Breast epithelium (tissue), 4 donors: ENCODE results near the gene IPO13. TPM values are rescaled to one million over a fixed set of nuclear protein-coding genes. Genes with fewer than 3 reads are reported as not detected.

ENCODE experiments used
- DNase-seq, 2 donors: peaks; one replicate each; pipeline ENCODE4 v3.0.0-alpha.2; 2019; ENCODE audit warnings: low spot score in 2 of 2
- H3K27ac ChIP-seq, 2 donors: fragments of 200-600 bp; sonication (generic) in 1 of 2; one replicate each; pipeline ENCODE4 v1.5.1; 2016 to 2019; ENCODE audit warnings: mild to moderate bottlenecking in 1 of 2
- H3K27me3 ChIP-seq, 2 donors: fragments of 200-600 bp; sonication (generic) in 1 of 2; one replicate each; pipeline versions ENCODE4 v1.5.1 to v1.6.0; 2017 to 2019; ENCODE audit warnings: control low read depth in 1 of 2, mild to moderate bottlenecking in 1 of 2
- H3K36me3 ChIP-seq: fragments of 200-600 bp; one replicate; pipeline ENCODE4 v1.5.1; 2019
- H3K4me1 ChIP-seq, 2 donors: fragments of 200-600 bp; sonication (generic); one replicate each; pipeline ENCODE4 v1.5.1; 2016 to 2019; ENCODE audit warnings: control low read depth in 1 of 2
- H3K4me3 ChIP-seq, 3 donors: fragments of 200-600 bp; sonication (generic); 1 replicate in 2 of 3; 2 replicates in 1 of 3; pipeline ENCODE4 v1.5.1; 2016 to 2019; ENCODE audit warnings: mild to moderate bottlenecking in 3 of 3, moderate library complexity in 2 of 3
- H3K9me3 ChIP-seq, 2 donors: fragments of 200-600 bp; sonication (generic) in 1 of 2; one replicate each; pipeline ENCODE4 v1.5.1; 2016 to 2019; ENCODE audit warnings: control low read depth in 1 of 2
- POLR2A ChIP-seq: fragments of 450-650 bp; IDR thresholded peaks from one replicate; pipeline ENCODE4 v1.6.1; 2016; ENCODE audit warnings: antibody characterized with exemption, mild to moderate bottlenecking, moderate library complexity
- POLR2AphosphoS5 ChIP-seq, 3 donors: sonication (generic); formaldehyde crosslinking; IDR thresholded peaks; one replicate each; pipeline ENCODE4 v1.6.1; 2017; ENCODE audit warnings: antibody characterized with exemption in 3 of 3
- intact Hi-C: fragments of 100-400 bp; cut with DNase I; formaldehyde crosslinking; loops from one replicate; pipeline ENCODE4 v1.15.1; 2023; ENCODE audit warnings: low total_unique reads
- total RNA-seq, 3 donors: library from RNA; depleted of rRNA; stranded (reverse); fragments of >200 nt; gene quantifications; one replicate each; pipeline ENCODE4 v1.1.0, GENCODE V29; 2016
- TF ChIP-seq, protein P1 (sequence below), 3 donors: fragments of 450-650 bp; IDR thresholded peaks; one replicate each; pipeline ENCODE4 v1.5.1; 2016 to 2017; ENCODE audit warnings: antibody characterized with exemption in 3 of 3, mild to moderate bottlenecking in 3 of 3, moderate library complexity in 3 of 3

IPO13 gene
- total RNA-seq, 3 donors from 2014 or later: 18.4 to 23.0 (median 20.5) TPM

DNA sequence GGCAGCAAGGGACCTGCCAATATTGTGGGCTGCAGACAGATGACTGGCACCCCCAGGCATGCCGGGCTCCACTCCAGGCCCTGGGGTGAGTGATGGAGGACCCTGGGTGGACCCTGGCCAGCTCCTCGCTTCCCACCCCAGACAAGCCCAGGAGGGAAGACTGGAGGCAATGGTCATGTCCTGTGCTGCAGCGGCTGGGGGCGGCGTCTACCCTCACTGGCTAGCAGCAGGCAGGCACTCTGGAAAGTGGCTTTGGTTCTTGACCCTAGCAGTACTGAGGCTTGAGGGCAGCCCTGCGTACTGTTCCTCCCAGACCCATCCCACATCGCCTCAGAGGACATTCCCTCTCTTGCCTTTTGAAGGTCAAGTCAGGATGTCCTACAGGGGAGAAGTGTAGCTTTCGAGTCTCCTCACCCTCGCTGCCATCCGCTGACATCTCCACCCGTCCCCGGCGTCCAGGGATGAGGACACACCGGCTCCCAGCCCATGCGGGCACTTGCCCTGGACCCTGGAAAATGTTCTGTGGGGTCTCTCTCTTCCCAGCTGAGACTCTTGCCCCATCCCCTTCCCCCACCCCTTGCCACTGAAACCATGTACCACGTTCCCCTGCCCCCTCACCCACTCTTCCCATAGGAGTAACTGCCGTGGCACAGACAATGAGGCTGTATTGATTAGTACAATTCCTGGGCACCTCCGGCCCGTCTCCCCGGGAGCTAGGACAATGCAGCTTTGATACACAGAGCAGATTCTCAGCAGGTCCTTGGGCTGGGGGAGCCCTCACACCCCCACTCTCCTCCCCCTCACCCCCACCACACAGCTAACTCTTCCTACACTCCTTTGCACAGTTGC lies 69.5 kb downstream of the IPO13 start:
- DNase-seq: no peak
- intact Hi-C loops: no loop called here
- Histone ChIP-seq H3K27me3 (no peaks in the 10 kb centered on the region), H3K36me3 (no peaks in the 10 kb centered on the region), H3K4me1 (no peaks in the 10 kb centered on the region), H3K4me3 (no peak overlapping the region), H3K9me3 (no peaks in the 10 kb centered on the region), H3K27ac (no peak overlapping the region)
- TF ChIP-seq POLR2A: no peak
- TF ChIP-seq, protein P1, sequence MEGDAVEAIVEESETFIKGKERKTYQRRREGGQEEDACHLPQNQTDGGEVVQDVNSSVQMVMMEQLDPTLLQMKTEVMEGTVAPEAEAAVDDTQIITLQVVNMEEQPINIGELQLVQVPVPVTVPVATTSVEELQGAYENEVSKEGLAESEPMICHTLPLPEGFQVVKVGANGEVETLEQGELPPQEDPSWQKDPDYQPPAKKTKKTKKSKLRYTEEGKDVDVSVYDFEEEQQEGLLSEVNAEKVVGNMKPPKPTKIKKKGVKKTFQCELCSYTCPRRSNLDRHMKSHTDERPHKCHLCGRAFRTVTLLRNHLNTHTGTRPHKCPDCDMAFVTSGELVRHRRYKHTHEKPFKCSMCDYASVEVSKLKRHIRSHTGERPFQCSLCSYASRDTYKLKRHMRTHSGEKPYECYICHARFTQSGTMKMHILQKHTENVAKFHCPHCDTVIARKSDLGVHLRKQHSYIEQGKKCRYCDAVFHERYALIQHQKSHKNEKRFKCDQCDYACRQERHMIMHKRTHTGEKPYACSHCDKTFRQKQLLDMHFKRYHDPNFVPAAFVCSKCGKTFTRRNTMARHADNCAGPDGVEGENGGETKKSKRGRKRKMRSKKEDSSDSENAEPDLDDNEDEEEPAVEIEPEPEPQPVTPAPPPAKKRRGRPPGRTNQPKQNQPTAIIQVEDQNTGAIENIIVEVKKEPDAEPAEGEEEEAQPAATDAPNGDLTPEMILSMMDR (IDR thresholded peaks at IDR 0.05): no peak
- no peak for TF ChIP-seq POLR2AphosphoS5 (IDR thresholded peaks at IDR 0.05)

DNA sequence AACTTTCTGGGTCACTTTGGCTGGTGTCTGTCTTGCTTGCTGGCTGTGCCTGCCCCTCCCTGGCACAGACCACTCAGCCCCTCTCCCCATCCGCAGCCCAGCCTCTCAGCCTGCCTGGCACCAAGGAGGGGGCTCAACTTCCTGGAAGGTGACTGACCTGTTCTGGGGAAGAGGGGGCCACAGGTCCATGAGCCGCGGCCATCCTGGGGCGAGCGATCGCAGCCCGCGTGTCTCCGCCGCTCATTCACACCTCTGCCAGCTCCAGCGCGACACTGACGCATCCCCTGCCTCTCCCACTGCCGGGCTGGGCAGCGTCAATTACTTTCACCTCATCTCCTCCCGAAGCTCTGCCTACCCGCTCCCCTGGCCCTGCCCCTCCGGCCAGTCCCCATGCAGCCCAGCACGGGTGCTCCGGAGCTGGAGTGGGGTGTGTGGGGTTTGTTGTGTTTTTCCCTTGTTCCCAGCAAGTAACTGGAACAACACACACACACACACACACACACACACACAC lies 70.2 kb downstream of the IPO13 start:
- Histone ChIP-seq H3K36me3 (no peaks in the 10 kb centered on the region), H3K27ac (no peak overlapping the region), H3K4me3 (no peak overlapping the region), H3K9me3 (no peaks in the 10 kb centered on the region), H3K27me3 (no peaks in the 10 kb centered on the region), H3K4me1 (no peaks in the 10 kb centered on the region)
- no peak for DNase-seq
- intact Hi-C loops: no loop called here
- TF ChIP-seq, protein P1 (IDR thresholded peaks at IDR 0.05): no peak
- TF ChIP-seq POLR2AphosphoS5 (IDR thresholded peaks at IDR 0.05): no peak
- no peak for TF ChIP-seq POLR2A

Other genes starting within 250 kb of the IPO13 start
- 10 to 100 TPM; 14.0 to 23.0 (median 19.7) TPM for gene ST3GAL3, start 239.4 kb upstream of the IPO13 start, total RNA-seq
- 1 to 10 TPM in 2 of 3 donors, not detected in 1; 1.8 to 2.3 TPM for gene ARTN, start 13.1 kb upstream of the IPO13 start, total RNA-seq
- 10 to 100 TPM; 16.2 to 22.0 (median 18.3) TPM for gene DPH2, start 23.1 kb downstream of the IPO13 start, total RNA-seq
- gene ATP6V0B, start 28.0 kb downstream of the IPO13 start, total RNA-seq: 100 to 1,000 TPM; 131 to 156 (median 155) TPM
- 10 to 100 TPM; 19.8 to 49.9 (median 37.0) TPM for gene B4GALT2, start 32.3 kb downstream of the IPO13 start, total RNA-seq
- gene CCDC24, start 44.6 kb downstream of the IPO13 start, total RNA-seq: 10 to 100 TPM in 2 of 3 donors, 1 to 10 TPM in 1; 5.4 to 12.5 (median 12.3) TPM
- gene SLC6A9, start 84.5 kb downstream of the IPO13 start, total RNA-seq: 1 to 10 TPM in 2 of 3 donors, under 1 TPM in 1; 0.32 to 5.1 (median 3.9) TPM
- gene KLF17, start 171.9 kb downstream of the IPO13 start, total RNA-seq: not detected
- gene KLF18, start 194.7 kb downstream of the IPO13 start, total RNA-seq: not detected